Motor neuron (in vitro differentiated cells): Measurements from ENCODE around the gene SQOR. TPM values are rescaled to one million over a fixed set of nuclear protein-coding genes. Genes with fewer than 3 reads are reported as not detected.
A peak's percentile ranks its signal among the peaks of the same experiment; 100 is the strongest.

ENCODE experiments used
- ATAC-seq, 8 experiments: fragments of 200-7000 bp; cut with Tn5 transposase; replicated peaks in 6 of 8; 2 replicates each; pipeline ENCODE4 v1.8.0; 2021; ENCODE audit warnings: mild to moderate bottlenecking in 8 of 8, moderate library complexity in 8 of 8
- H3K27ac ChIP-seq, 2 donors: fragments of 250-450 bp; sonication (Bioruptor Pico); 2 replicates each; pipeline ENCODE4 v1.9.0; 2021; ENCODE audit warnings: antibody characterized with exemption in 2 of 2, mild to moderate bottlenecking in 2 of 2, moderate library complexity in 1 of 2
- H3K4me1 ChIP-seq, 2 donors: fragments of 250-450 bp; sonication (Bioruptor Pico); replicated peaks in 1 of 2; 2 replicates each; pipeline ENCODE4 v1.6.1; 2021; ENCODE audit warnings: antibody characterized with exemption in 2 of 2, mild to moderate bottlenecking in 2 of 2, moderate library complexity in 1 of 2
- H3K4me3 ChIP-seq, 5 donors: fragments of 250-450 bp; sonication (Bioruptor Pico); 2 replicates each; pipeline ENCODE4 v1.9.0; 2021; ENCODE audit warnings: antibody characterized with exemption in 5 of 5, mild to moderate bottlenecking in 5 of 5, moderate library complexity in 4 of 5
- WGBS, 10 experiments: fragments of 450-650 bp; shearing (Covaris generic); methylation state at CpG; one replicate each; pipeline ENCODE4 v1.0.0; 2022; 5-methylcytosine and 5-hydroxymethylcytosine counted together
- in situ Hi-C, 9 experiments: fragments of 400-800 bp; cut with MboI; loops; one replicate each; pipeline ENCODE4 v1.15.0; 2021; ENCODE audit warnings: low sequenced_read_pairs in 9 of 9, low pct_unique_long_range_greater_than_20kb in 2 of 9; ENCODE audit not compliant: unreplicated experiment in 9 of 9
- total RNA-seq, 8 experiments: library from RNA; unstranded; fragments of 300-600 nt; gene quantifications; 2 replicates each; pipeline versions ENCODE4 v1.2.3 to v1.2.4, GENCODE V29; 2022

SQOR gene
- total RNA-seq, 8 experiments from 2014 or later, result 0.33 to 36.9 (median 0.94) TPM

- in situ Hi-C loops, result no loop called here
- ATAC-seq, result no peak
- Histone ChIP-seq H3K27ac (no peak overlapping the region), H3K4me1 (peaks cover 0 to 2% of the 10 kb centered on the region in 2 donors), H3K4me3 (no peak overlapping the region)
- WGBS, 10 experiments, result 8 to 100% (median 79%) methylated on average over 1 to 5 of the region's 5 CpGs; no CpG with 5 or more reads in 1 of the 10 experiments
Observed at GRCh38 chr15:45670091-45670490, 35.3 kb downstream of the SQOR start.

- peak in 1 of 8 experiments; percentile 79 for ATAC-seq
- peaks cover 0 to 2% of the 10 kb centered on the region in 2 donors for H3K4me1 ChIP-seq
- in situ Hi-C loops, result no loop called here
- no peak overlapping the region for H3K27ac ChIP-seq
- 4 to 89% (median 73%) methylated on average over 1 to 4 of the region's 4 CpGs; no CpG with 5 or more reads in 2 of the 10 experiments for WGBS, 10 experiments
- no peak overlapping the region for H3K4me3 ChIP-seq
Observed at GRCh38 chr15:45670511-45670910, 35.7 kb downstream of the SQOR start.

- peak in 1 of 8 experiments; percentile 82 for ATAC-seq
- 20 to 75% (median 57%) methylated on average over 1 to 3 of the region's 3 CpGs; no CpG with 5 or more reads in 5 of the 10 experiments for WGBS, 10 experiments
- peaks cover 0 to 2% of the 10 kb centered on the region in 2 donors for H3K4me1 ChIP-seq
- H3K4me3 ChIP-seq, result no peak overlapping the region
- in situ Hi-C loops, result no loop called here
- no peak overlapping the region for H3K27ac ChIP-seq
Observed at GRCh38 chr15:45674677-45675076, 39.8 kb downstream of the SQOR start.

GRCh38 chr15:45677797-45678196 is 43.0 kb downstream of the SQOR start:
- 67 to 100% (median 89%) methylated on average over 1 to 7 of the region's 7 CpGs; no CpG with 5 or more reads in 1 of the 10 experiments for WGBS, 10 experiments
- in situ Hi-C loops, result no loop called here
- H3K27ac ChIP-seq, result no peak overlapping the region
- no peak for ATAC-seq
- no peak overlapping the region for H3K4me3 ChIP-seq
- no peaks in the 10 kb centered on the region for H3K4me1 ChIP-seq

- H3K4me3 ChIP-seq, result no peak overlapping the region
- in situ Hi-C loops, result no loop called here
- no peak overlapping the region for H3K27ac ChIP-seq
- peak in 1 of 8 experiments; percentile 36 for ATAC-seq
- H3K4me1 ChIP-seq, result no peaks in the 10 kb centered on the region
- 11 to 83% (median 59%) methylated on average over 1 to 4 of the region's 4 CpGs; no CpG with 5 or more reads in 1 of the 10 experiments for WGBS, 10 experiments
Observed at GRCh38 chr15:45678459-45679178, 43.8 kb downstream of the SQOR start.

GRCh38 chr15:45684533-45684932 is 49.7 kb downstream of the SQOR start:
- no peak overlapping the region for H3K27ac ChIP-seq
- ATAC-seq, result no peak
- in situ Hi-C loops, result no loop called here
- H3K4me3 ChIP-seq, result no peak overlapping the region
- H3K4me1 ChIP-seq, result no peaks in the 10 kb centered on the region
- WGBS, 10 experiments, result 67 to 100% (median 79%) methylated on average over 1 to 2 of the region's 2 CpGs

GRCh38 chr15:45689616-45690015 is 54.8 kb downstream of the SQOR start:
- 70 to 100% (median 83%) methylated on average over 1 to 4 of the region's 4 CpGs; no CpG with 5 or more reads in 6 of the 10 experiments for WGBS, 10 experiments
- in situ Hi-C loops, result no loop called here
- no peak overlapping the region for H3K4me3 ChIP-seq
- H3K27ac ChIP-seq, result no peak overlapping the region
- H3K4me1 ChIP-seq, result no peaks in the 10 kb centered on the region
- ATAC-seq, result no peak

- ATAC-seq, result no peak
- Histone ChIP-seq H3K4me3 (no peak overlapping the region), H3K27ac (no peak overlapping the region), H3K4me1 (no peaks in the 10 kb centered on the region)
- in situ Hi-C loops, result no loop called here
- WGBS, 10 experiments, result 16 to 88% (median 60%) methylated on average over 1 to 6 of the region's 6 CpGs; no CpG with 5 or more reads in 1 of the 10 experiments
Observed at GRCh38 chr15:45690581-45691260, 55.9 kb downstream of the SQOR start.

- Histone ChIP-seq H3K4me1 (no peaks in the 10 kb centered on the region), H3K4me3 (no peak overlapping the region), H3K27ac (no peak overlapping the region)
- in situ Hi-C loops, result loop anchor here in 1 of 9 experiments (25.0 kb wide), 2 partner anchors 611 to 1486 kb away; no protein-coding TSS in a partner anchor
- WGBS, 10 experiments, result 67 to 100% (median 80%) methylated on average over 1 to 3 of the region's 3 CpGs; no CpG with 5 or more reads in 3 of the 10 experiments
- no peak for ATAC-seq
Observed at GRCh38 chr15:45701108-45701507, 66.3 kb downstream of the SQOR start.

- ATAC-seq, result no peak
- in situ Hi-C loops, result loop anchor here in 1 of 9 experiments (25.0 kb wide), 2 partner anchors 610 to 1485 kb away; no protein-coding TSS in a partner anchor
- no peaks in the 10 kb centered on the region for H3K4me1 ChIP-seq
- H3K27ac ChIP-seq, result no peak overlapping the region
- 62 to 100% (median 84%) methylated on average over 1 to 3 of the region's 3 CpGs; no CpG with 5 or more reads in 2 of the 10 experiments for WGBS, 10 experiments
- no peak overlapping the region for H3K4me3 ChIP-seq
Observed at GRCh38 chr15:45702041-45702440, 67.2 kb downstream of the SQOR start.

- H3K4me3 ChIP-seq, result peak overlapping the region; percentile 39 to 67 (median 44)
- 18 to 100% (median 73%) methylated on average over 2 to 7 of the region's 13 CpGs; no CpG with 5 or more reads in 4 of the 10 experiments for WGBS, 10 experiments
- H3K4me1 ChIP-seq, result no peaks in the 10 kb centered on the region
- no peak overlapping the region for H3K27ac ChIP-seq
- ATAC-seq, result peak in 2 of 8 experiments; percentile 10 to 33
- in situ Hi-C loops, result loop anchor here in 1 of 9 experiments (25.0 kb wide), 2 partner anchors 609 to 1484 kb away; no protein-coding TSS in a partner anchor
Observed at GRCh38 chr15:45703670-45704328, 69.0 kb downstream of the SQOR start.

GRCh38 chr15:45704329-45705249 is 69.8 kb downstream of the SQOR start:
- WGBS, 10 experiments, result 0 to 64% (median 27%) methylated on average over 1 to 9 of the region's 67 CpGs; no CpG with 5 or more reads in 5 of the 10 experiments
- in situ Hi-C loops, result loop anchor here in 1 of 9 experiments (25.0 kb wide), 2 partner anchors 608 to 1483 kb away; no protein-coding TSS in a partner anchor
- Histone ChIP-seq H3K4me1 (no peaks in the 10 kb centered on the region), H3K4me3 (peak overlapping the region; percentile 39 to 67 (median 44)), H3K27ac (no peak overlapping the region)
- ATAC-seq, result peak; percentile 8 to 85 (median 68)
